GM12864 (cell line): ENCODE measurements around the gene UFC1.
A peak's percentile ranks its signal among the peaks of the same experiment; 100 is the strongest.

Source experiments
- DNase-seq: peaks from one replicate; pipeline ENCODE4 v3.0.0-alpha.2; 2011; ENCODE audit warnings: low read depth
- H3K4me3 ChIP-seq: 2 replicates; pipeline ENCODE4 v1.5.1; 2011; ENCODE audit warnings: mild to moderate bottlenecking, low read depth, low read length, control low read depth
- TF ChIP-seq, protein P1 (sequence below): IDR thresholded peaks from 2 replicates; pipeline ENCODE4 v1.5.1; 2011; ENCODE audit warnings: low read depth, mild to moderate bottlenecking, moderate library complexity, low read length, control low read depth, inconsistent platforms; ENCODE audit errors: missing control alignments

The UFC1 gene

DNA sequence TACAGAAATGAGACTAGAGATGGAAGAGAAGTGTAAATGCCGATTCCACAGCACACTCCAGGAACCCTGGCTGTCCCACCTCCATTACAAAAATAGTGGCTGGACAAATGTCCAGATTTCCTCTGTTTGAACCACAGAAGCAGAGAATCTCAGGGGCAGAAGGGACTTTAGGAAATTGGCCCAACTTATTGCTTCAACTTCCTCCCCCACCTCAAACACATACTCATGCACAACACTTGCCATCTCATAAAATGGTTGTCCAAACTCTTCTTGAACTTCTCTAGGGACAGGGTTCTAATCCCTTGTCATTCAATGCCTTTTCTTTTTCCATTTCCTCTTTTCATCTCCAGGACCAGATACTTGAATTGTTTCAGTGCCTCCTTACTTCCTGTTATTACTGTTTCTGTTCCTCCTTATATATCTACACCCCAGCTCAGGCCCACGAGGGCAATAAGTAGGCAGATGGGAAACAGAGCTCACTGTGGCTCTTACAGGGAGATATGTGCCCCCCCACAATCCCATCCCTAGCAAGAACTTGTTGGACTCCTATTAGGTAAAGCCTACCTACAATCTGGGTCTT, 32.0 kb downstream of the UFC1 start:
- H3K4me3 ChIP-seq = peak overlapping the region; percentile 5; the same call in 1 of the 2 replicates
- DNase-seq = no peak
- TF ChIP-seq, protein P1, sequence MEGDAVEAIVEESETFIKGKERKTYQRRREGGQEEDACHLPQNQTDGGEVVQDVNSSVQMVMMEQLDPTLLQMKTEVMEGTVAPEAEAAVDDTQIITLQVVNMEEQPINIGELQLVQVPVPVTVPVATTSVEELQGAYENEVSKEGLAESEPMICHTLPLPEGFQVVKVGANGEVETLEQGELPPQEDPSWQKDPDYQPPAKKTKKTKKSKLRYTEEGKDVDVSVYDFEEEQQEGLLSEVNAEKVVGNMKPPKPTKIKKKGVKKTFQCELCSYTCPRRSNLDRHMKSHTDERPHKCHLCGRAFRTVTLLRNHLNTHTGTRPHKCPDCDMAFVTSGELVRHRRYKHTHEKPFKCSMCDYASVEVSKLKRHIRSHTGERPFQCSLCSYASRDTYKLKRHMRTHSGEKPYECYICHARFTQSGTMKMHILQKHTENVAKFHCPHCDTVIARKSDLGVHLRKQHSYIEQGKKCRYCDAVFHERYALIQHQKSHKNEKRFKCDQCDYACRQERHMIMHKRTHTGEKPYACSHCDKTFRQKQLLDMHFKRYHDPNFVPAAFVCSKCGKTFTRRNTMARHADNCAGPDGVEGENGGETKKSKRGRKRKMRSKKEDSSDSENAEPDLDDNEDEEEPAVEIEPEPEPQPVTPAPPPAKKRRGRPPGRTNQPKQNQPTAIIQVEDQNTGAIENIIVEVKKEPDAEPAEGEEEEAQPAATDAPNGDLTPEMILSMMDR = no peak

DNA sequence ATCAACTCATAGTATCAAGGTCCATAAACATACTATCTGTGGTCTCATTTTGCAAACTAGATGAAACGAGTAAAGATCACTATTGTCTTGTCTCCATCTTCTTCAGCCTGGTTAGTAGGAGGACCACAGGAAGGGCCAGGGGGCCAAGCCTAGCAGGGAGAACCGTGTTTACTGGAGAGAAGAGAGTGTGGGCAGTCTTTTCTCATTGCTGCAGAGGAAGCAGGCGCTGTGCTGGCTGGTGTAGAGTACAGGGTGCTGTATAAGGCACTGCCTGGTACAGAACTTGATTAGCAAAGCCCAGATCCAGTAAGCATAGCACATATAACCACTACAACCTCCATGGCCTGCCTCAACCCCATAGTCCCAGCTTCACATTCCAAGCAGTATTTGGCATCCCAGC, 33.5 kb downstream of the UFC1 start:
- TF ChIP-seq, protein P1 = no peak
- DNase-seq = no peak
- no peak overlapping the region for H3K4me3 ChIP-seq

DNA sequence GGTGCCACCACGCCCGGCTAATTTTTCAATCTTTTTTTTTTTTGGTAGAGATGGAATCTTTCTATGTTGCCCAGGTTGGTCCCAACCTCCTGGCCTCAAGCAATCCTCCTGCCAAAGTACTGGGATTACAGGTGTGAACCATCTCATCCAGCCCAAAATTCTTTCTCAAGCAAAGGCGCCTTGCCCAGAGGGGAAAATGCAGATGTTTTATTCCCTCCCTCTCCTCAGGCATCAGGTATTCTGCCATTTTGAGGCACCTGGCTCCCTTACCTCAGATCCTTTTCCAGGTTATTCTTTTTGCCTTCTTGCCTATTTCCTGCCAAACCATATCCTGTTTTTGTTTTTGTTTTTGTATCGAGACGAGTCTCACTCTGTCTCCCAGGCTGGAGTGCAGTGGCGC, 34.6 kb downstream of the UFC1 start:
- no peak for DNase-seq
- TF ChIP-seq, protein P1 = no peak
- no peak overlapping the region for H3K4me3 ChIP-seq

DNA sequence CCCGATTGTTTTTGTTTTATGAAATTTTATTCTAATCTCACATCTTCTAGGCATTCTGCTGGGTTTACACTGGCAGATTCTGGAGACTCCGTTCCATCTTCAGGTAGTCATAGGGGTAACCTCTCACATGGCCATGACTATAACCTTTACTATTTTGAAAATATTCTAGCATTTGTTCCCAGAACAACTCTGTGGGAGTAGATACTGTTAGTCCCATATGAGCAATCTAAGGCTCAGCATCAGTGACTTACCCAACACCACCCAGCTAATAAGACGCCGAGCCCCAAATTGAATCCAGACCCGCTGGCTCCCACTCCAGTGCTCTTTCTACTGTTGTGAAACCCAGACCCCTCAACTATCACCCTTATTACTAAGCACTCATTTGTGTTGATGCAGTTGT, 35.3 kb downstream of the UFC1 start:
- H3K4me3 ChIP-seq = no peak overlapping the region
- TF ChIP-seq, protein P1 = no peak
- no peak for DNase-seq

DNA sequence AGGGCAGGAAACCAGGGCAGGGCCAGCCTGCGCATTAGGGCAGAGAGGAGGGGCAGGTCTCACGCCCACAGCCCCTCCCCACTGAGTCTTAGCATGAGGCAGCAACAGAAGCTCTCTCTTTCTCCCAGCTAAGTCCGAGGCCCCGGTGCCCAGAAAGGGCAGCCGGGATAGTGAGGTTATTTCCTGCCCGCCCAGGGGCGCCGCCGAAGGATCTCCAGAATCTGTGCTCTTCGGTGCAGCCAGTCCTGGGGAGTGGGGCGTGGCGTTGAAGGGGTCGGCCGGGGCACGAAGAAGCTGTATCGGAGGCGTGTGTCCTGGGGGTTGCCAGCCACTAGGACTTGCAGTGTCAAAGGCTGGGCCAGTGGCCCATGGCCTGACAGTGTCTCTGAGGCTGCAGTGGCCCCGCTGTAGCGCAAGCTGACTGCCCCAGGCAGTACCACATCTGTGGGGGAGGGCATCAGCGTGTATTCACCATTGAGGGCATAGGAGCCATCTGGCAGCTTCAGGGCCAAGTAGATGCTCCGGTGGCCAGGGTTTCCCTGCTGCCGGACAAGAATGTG, 37.3 kb downstream of the UFC1 start:
- DNase-seq = no peak
- TF ChIP-seq, protein P1 = no peak
- no peak overlapping the region for H3K4me3 ChIP-seq

DNA sequence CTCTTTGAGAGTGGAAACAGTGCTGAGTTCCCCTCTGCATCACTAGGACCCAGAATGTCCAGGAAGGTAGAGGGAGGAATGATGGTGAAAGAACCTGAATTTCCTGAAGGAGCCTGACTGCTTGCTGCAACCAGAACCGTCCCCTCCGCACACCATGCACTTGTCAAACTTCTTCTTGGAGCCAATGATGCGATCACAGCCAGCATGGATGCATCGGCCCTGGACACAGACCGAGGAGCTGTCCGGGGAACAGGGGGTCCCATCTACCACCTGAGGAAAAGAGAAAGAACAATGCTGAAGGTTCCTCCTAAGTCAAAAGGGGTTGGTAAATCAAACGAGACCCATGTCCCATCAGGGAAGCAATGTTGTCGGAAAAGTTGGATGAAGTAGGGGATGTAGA, 38.2 kb downstream of the UFC1 start:
- TF ChIP-seq, protein P1 = no peak
- DNase-seq = no peak
- no peak overlapping the region for H3K4me3 ChIP-seq
